ENCODE results near the gene ARSG. TPM values are rescaled to one million over a fixed set of nuclear protein-coding genes. Genes with fewer than 3 reads are reported as not detected.

ARSG gene
- total and polyA plus RNA-seq, 2 of the 4 experiments (the other 2 are of a cell fraction), result 2.9 to 3.0 TPM

DNA sequence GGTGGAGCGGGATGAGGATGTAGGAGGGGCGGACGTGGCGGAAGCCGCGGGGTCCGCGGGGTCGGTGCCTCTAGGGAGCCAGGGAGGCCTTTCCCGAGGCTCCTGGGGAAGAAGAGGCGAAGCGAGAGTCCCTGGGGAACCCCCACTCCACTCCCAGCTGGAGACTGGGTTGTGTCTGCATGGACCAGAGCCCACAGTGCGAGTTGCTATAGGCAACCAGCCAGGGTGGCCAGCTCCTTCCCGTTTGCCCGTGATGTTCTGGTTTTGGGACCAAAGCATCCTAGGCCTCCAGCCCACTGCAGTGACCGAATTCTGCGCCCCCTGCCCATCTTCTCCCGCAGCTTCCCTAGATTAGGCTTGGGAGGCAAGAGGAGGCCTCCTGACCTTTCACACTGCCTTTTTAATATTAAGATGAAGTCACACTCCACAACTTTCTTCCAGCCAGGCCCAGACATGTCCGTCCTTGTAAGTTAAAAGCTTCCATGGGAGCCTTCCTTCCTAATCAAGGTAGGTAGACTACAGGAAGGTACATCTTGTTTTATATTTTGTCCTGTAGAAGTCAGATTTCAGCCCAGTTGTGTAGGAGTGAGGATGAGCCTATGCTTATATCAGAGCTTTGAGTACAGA, 43.0 kb upstream of the ARSG start:
- dilution Hi-C loops (cut with HindIII; ENCODE audit: low sequenced_read_pairs, unreplicated experiment), result no loop called here
- Histone ChIP-seq H3K4me3 (ENCODE audit: insufficient read depth, low read depth, low read length) (peak overlapping the region; percentile 69), H2BK5ac (ENCODE audit: low read depth, low read length, poor library complexity, severe bottlenecking) (peak overlapping the region; percentile 71), H4K20me1 (ENCODE audit: insufficient read depth, low read length) (no peaks in the 10 kb centered on the region), H3K79me1 (ENCODE audit: low read depth in 1 of 2, low read length in 2 of 2) (peaks cover 13 to 39% of the 10 kb centered on the region in 2 experiments; a peak in 3 of 4 replicates), H3K23ac (ENCODE audit: low read depth, low read length) (peak overlapping the region; percentile 85), H3K27me3 (ENCODE audit: control insufficient read depth, insufficient read depth, low read length) (no peaks in the 10 kb centered on the region), H4K8ac (ENCODE audit: low read depth in 2 of 2, low read length in 2 of 2) (peak overlapping the region; percentile 74 to 93), H2BK15ac (ENCODE audit: low read depth, low read length) (no peak overlapping the region; the same call in 2 of the 3 replicates), H3K56ac (ENCODE audit: extremely low read depth, insufficient read depth, low read length) (peak overlapping the region; percentile 70; the same call in 1 of the 2 replicates), H4K91ac (ENCODE audit: insufficient read depth, low read depth, low read length) (peak overlapping the region; percentile 81), H3K9me3 (ENCODE audit: control insufficient read depth, insufficient read depth, low read length) (no peaks in the 10 kb centered on the region), H2AK9ac (replicated peaks; ENCODE audit: low read depth, low read length, poor library complexity) (peak overlapping the region; percentile 93), H4K5ac (ENCODE audit: low read depth, low read length) (peak overlapping the region; percentile 54), H3K18ac (ENCODE audit: low read depth, low read length) (peak overlapping the region; percentile 8), H2BK120ac (ENCODE audit: low read depth, low read length) (peak overlapping the region; percentile 9; the same call in 1 of the 2 replicates), H2AFZ (replicated peaks; ENCODE audit: low read length, poor library complexity) (peak overlapping the region; percentile 99), H3K27ac (ENCODE audit: insufficient read depth, low read length) (peak overlapping the region; percentile 86), H2AK5ac (ENCODE audit: low read depth, low read length) (peak overlapping the region; percentile 94; the same call in 1 of the 2 replicates), H3K36me3 (ENCODE audit: control insufficient read depth, insufficient read depth, low read length) (peaks cover 3% of the 10 kb centered on the region; the same call in 1 of the 2 replicates), H3K4me1 (ENCODE audit: control insufficient read depth, insufficient read depth, low read length) (no peaks in the 10 kb centered on the region), H3K4me2 (ENCODE audit: low read depth, low read length) (peak overlapping the region; percentile 92), H2BK20ac (ENCODE audit: low read depth, low read length) (no peak overlapping the region), H3K4ac (ENCODE audit: low read depth, low read length) (peak overlapping the region; percentile 93), H3K9me1 (ENCODE audit: insufficient read depth, low read length) (peaks cover 9% of the 10 kb centered on the region), H3K14ac (replicated peaks; ENCODE audit: low read depth, low read length) (peak overlapping the region; percentile 98), H3K9ac (ENCODE audit: low read depth, low read length) (peak overlapping the region; percentile 93)
- ChIA-PET POLR2A (ENCODE audit: unreplicated experiment) (interaction anchor here (0.6 kb wide), 1 partner anchor 335 kb away, joined by 5 read pairs; no protein-coding TSS in a partner anchor), CTCF (interaction anchor here (0.6 kb wide), 1 partner anchor 44 kb away, joined by 4 read pairs; no protein-coding TSS in a partner anchor)
- in situ Hi-C loops (cut with MboI; ENCODE audit: low sequenced_read_pairs), result no loop called here
- intact Hi-C loops (cut with micrococcal nuclease), result loop anchor here (5.0 kb wide), 1 partner anchor 76 kb away; no protein-coding TSS in a partner anchor
- 20% methylated on average over 1 of the region's 19 CpGs; no CpG with 5 or more reads in 1 of the 2 experiments for WGBS, 2 experiments (ENCODE audit: extremely low coverage in 2 of 2, insufficient read length in 1 of 2)
- no TSS peak for BruUV-seq (replicated peaks)
- TF ChIP-seq CEBPB (IDR thresholded peaks at IDR 0.05; ENCODE audit: low read depth, low read length) (no peak), MAZ (IDR thresholded peaks at IDR 0.05; ENCODE audit: borderline replicate concordance, low read depth, low read length) (no peak), CHD1 (IDR thresholded peaks at IDR 0.05; ENCODE audit: low read depth, low read length) (no peak), MXI1 (IDR thresholded peaks at IDR 0.05; ENCODE audit: borderline replicate concordance, low read depth, low read length) (no peak)
- TF ChIP-seq, protein P1, sequence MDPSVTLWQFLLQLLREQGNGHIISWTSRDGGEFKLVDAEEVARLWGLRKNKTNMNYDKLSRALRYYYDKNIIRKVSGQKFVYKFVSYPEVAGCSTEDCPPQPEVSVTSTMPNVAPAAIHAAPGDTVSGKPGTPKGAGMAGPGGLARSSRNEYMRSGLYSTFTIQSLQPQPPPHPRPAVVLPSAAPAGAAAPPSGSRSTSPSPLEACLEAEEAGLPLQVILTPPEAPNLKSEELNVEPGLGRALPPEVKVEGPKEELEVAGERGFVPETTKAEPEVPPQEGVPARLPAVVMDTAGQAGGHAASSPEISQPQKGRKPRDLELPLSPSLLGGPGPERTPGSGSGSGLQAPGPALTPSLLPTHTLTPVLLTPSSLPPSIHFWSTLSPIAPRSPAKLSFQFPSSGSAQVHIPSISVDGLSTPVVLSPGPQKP (IDR thresholded peaks at IDR 0.05; ENCODE audit: borderline replicate concordance, low read depth, low read length), result no peak
- TF ChIP-seq, protein P2, sequence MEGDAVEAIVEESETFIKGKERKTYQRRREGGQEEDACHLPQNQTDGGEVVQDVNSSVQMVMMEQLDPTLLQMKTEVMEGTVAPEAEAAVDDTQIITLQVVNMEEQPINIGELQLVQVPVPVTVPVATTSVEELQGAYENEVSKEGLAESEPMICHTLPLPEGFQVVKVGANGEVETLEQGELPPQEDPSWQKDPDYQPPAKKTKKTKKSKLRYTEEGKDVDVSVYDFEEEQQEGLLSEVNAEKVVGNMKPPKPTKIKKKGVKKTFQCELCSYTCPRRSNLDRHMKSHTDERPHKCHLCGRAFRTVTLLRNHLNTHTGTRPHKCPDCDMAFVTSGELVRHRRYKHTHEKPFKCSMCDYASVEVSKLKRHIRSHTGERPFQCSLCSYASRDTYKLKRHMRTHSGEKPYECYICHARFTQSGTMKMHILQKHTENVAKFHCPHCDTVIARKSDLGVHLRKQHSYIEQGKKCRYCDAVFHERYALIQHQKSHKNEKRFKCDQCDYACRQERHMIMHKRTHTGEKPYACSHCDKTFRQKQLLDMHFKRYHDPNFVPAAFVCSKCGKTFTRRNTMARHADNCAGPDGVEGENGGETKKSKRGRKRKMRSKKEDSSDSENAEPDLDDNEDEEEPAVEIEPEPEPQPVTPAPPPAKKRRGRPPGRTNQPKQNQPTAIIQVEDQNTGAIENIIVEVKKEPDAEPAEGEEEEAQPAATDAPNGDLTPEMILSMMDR (conservative IDR thresholded peaks at IDR 0.05; ENCODE audit: low read depth, low read length), result no peak
- DNase-seq (peak; percentile 57), ATAC-seq (ENCODE audit: low read depth) (peak; percentile 50)

Data from IMR-90 (cell line).